Measurements from ENCODE around the gene N4BP2L2.

The N4BP2L2 gene

DNA sequence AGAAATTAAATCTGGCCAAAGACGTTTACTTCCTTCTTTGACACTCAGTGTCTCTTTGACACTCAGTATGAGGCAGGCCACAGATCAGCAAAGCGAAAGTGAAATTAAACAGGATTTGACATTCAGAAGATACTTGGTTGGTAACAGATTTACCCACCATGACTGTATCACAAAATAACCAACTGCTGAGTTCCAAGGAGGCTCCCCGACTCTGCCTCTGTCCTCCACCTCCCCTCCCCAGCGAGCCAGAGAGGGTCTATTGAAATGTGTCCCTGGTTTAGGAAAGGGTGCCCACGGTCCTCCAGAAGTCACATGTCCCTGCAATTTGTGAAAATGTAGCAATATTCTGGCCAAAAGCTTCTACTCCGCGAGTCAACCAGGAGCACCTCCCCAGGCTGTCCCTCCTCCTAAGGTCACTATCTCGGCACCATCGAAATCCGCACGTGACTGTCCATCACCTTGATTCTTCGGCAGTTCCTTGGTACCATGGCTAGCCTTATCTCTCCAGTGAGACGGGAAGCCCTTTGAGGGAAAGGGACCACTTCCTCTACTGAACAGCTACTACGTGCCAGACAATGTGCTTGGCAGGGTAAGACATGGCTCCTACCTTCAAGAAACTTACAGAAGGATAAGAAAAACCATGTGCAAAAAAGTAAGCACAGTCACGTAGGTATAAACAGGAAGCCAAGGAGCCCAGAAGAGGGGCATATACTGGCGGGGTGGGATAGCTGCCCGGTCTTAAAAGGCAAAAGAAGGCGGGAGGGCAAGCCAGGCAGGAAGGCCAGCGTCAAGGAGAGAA lies 112.2 kb downstream of the N4BP2L2 start:
- no peak for DNase-seq (ENCODE audit: low read depth in 2 of 2)

DNA sequence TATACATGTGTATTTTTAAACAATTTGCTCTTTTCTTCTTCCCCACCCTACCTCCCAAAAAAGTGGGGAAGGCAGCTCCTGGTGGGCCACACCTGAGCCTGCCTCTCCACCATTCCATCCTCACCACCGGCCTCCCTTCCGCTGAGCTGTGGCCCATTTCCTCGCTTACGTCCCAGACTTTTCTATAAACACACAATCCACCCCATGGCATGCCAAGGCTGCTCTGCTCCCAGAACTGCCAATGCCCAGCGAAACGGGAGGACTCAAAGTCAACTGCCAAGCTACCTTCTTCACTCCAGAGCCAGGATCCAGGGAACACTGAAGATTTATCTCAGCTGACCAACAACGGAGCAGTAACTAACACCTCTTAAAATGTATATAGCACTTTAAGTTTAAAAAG lies 113.4 kb downstream of the N4BP2L2 start:
- DNase-seq (ENCODE audit: low read depth in 2 of 2): no peak

DNA sequence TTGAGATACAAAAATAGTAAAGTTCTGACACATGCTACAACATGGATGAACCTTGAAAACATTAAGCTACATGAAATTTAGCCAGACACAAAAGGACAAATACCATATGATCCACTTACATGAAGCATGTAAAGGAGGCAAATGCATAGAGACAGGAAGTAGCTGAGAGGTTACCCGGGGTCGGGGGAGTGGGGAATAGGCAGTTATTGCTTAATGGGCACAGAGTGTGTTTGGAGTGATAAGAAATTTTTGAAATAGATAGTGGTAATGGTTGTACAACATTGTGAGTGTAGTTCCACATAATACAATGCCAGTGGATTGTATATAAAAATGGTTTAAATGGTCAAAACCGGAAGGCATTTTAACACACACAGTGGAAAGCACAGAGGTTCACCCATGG lies 115.0 kb downstream of the N4BP2L2 start:
- no peak for DNase-seq (ENCODE audit: low read depth in 2 of 2)

DNA sequence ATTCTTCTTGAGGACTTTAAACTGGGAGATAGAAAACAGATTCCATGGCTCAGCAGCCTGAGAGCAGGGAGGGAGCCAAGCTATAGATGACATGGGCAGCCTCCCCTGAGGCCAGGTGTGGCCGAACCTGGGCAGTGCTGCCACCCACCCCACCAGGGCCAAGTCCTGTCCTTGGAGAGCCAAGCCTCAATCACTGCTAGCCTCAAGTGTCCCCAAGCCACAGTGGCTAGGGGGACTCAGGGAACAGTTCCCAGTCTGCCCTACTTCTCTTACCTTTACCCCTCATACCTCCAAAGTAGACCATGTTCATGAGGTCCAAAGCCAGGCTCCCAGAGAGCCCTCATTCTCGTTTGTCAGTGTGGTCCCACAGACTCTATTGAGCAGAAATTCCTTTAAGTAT lies 118.7 kb downstream of the N4BP2L2 start:
- DNase-seq (ENCODE audit: low read depth in 2 of 2): no peak

DNA sequence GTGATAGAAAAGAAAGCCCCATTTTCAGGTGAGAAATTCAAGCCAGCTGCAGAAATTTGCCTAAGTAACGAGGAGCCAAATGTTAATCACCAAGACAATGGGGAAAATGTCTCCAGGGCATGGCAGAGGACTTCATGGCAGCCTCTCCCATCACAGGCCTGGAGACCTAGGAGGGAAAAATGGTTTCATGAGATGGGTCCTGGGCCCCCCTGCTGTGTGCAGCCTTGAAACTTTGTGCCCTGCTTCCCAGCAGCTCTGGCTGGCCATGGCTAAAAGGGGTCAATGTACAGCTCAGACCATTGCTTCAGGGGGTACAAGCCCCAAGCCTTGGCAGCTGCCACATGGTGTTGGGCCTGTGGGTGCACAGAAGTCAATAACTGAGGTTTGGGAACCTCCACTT lies 120.6 kb downstream of the N4BP2L2 start:
- DNase-seq (ENCODE audit: low read depth in 2 of 2): no peak

DNA sequence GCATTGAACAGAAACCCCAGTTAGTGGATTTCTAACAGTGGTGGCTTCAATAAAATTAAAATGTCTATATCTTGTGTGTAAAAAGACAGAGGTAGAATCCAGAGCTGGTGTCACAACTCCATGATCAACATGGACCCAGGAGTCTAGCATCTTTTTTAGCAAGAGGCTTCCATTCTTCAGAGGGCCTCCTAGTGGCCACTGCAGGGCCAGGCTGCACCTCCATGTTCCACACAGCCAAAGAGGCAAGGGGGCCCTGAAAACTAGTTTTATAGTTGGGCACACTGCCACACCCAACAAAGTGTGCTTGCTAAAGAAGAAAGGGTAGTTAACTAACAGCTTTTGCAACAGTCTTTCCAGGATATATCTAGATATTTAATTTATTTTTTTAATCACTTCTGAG lies 123.6 kb downstream of the N4BP2L2 start:
- DNase-seq (ENCODE audit: low read depth in 2 of 2): no peak

DNA sequence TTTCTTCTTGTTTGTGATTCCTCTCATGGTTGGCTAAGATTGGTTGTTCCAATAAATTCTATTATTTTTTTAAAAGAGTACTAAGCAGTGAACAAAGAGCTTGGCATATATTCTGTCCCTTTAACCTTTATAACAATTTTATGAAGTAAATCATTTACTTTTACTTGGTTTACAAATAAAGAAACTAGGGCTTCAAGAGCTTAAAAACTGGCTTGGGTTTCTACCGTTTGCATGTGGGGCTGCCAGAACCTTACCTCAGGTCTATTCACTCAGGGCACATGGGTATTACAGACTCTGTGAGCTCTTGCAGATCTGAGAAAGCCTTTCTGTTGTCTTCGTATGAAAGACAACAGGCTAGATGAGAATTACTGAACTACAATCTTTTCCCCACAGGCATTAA lies 124.0 kb downstream of the N4BP2L2 start:
- DNase-seq (ENCODE audit: low read depth in 2 of 2): no peak

DNA sequence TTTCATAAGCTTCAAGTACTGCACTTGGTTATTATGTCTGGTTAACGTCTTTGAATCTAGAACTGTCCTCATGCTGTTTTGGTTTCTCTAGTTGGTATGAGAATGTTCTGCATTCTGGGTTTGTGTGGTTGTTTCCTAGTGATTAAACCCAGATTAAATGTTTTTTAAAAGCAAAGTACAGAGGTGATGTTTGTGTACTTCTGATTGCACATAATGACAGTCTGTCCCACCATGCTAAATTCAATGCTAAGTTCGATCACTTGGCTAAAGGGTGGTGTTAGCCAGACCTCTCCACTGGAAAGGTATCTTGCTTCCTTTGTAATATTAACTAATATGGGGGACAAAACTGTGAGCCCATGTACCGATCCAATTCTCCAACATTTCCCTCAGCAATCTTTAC lies 125.3 kb downstream of the N4BP2L2 start:
- DNase-seq (ENCODE audit: low read depth in 2 of 2): no peak

DNA sequence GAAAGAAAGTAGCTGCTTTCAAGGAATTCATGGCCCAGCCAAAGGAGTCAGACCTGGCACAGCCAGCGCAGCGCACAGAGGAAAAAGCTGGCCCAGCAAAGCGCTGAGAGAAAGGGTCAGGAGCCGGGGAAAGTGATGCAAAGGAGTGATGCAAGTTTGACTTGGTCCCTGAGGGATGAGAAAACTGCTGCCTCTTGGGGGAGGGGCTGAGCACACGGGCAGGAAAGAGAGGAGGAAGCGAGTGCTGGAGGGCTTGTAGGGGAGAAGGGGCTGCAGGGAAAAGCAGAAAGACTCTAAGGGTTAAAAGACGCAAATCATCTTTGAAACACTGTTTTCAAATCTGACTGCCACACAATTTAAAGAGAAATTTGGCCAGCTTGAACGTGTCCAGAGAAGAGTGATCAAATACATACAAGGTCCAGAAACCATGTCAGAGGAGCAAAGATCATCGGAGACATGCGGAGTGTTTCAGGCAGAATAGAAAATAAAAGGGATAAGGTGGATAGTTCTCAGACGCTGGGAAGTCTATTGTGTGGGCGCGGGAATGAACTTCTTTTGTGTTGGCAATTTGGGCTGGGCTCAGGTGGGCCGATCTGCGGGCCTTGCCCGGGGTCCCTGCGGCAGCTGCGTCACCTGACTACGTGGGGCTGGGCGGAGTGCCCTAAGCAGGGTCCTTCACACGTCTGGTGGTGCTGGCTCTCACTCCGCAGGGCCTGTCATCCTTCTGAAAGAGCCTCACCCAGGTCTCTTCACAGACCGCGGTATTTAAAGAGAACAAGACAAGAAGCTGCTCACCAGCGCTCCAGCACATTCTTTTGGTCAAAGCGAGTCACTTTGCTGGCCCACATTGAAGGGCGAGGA lies 128.8 kb downstream of the N4BP2L2 start:
- DNase-seq (ENCODE audit: low read depth in 2 of 2): no peak

DNA sequence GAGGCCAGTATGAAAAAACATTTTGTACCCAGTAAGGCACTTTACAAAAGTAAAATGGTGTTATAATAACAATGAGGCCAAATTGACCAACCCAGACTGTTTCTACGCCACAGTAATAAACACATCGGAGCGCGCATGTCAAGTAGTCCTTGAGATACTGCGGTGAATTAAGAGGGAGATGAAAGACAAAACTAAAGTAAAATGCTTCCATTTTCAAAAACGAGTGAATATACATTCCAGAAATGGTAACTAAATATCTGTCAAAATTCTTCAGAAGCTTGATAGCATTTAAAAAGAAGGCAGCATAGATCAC lies 129.6 kb downstream of the N4BP2L2 start:
- no peak for DNase-seq (ENCODE audit: low read depth in 2 of 2)

DNA sequence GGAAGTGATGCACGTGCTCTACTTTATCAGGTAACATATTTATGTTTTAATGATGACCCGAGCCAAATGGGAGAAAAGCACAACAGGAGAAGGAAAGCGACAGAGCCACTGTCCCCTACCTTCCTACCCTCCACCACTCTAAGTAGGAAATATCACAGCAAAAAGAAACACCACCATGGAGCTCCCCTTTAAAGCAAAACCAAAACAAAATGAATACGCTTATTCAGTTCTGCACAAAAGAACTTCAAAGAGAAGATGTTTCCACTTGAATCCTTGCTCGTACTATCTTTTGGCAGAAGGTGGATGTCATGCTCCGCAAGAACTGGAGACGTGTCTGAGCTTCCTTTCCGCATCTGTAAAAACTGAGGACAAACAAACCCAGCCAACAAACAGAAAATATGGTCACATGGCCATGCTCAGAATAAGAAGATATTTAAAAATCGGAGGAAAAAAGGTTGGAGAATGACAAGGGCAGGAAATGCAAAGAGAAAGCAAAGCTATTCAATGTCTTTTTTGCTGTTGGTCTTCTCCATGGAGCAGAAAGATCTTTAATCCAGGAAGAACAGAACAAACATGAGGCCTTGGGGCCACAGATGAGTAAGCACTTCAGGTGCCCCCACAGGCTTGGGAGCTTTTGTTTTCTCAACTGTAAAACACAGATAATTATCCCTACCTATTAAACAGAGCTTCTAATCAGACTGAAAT lies 130.1 kb downstream of the N4BP2L2 start:
- DNase-seq (ENCODE audit: low read depth in 2 of 2): no peak

DNA sequence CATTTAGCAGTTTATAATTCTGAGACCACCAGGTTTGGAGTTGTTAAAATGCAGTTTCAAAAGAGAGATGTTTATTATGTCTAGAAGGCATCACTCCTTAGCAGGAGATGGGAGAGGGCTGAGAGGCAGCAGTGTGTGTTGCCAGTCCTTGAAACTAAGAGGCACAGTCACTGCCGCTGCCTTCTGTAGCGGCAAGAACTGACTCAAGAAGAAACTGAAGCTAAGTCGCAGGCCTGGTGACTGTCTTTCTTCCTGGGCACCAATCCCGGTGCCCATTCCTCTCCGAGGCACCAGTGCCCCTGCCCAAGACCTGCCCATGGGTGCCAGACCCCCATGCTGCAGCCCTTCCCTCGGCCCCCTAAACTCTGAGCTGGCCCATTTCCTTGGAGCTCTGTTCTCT lies 130.7 kb downstream of the N4BP2L2 start:
- DNase-seq (ENCODE audit: low read depth in 2 of 2): no peak

DNA sequence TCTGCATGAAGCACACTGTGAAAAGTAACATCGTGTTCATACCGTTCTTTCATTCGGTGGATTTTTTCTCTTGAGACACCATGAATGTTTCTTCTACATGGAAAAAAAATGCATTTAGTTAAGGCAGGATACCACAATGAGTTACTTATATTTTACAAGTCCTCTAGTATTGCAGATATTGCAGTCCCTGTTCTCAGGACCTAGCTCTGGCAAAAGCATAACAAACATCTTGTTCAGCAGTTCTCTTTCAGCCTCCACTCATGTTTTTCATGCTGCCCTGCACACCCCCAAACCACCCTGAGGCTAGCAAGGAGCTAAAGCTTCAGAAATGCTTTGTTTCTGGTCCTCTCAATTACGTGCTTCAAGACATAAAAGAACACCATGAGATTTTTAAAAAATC lies 135.5 kb downstream of the N4BP2L2 start:
- DNase-seq (ENCODE audit: low read depth in 2 of 2): no peak

DNA sequence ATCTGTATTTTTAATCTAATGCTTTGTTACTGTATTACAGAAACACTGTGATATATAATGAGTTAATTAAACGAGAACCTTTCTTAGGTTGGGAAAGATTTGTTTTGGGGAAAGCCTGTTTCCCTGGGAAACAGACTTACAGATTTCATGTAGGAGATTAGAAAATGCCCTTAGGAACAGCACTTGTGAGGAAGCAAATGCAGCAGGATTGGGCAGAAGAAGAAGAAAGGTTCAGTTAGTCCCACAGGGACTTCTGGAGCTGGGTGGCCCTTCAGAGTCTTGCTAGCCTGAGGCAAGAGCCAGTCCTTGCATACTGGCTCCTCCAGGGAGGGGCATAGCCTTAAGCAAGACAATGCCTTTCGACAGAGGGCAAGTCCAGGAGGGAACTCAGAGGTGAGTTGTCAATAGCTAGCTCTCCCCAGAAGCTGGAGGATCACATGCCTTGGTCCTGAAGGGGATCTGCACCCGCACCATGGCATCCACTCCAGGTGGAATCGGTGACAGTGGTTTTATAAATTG lies 147.4 kb downstream of the N4BP2L2 start:
- DNase-seq (ENCODE audit: low read depth in 2 of 2): no peak

DNA sequence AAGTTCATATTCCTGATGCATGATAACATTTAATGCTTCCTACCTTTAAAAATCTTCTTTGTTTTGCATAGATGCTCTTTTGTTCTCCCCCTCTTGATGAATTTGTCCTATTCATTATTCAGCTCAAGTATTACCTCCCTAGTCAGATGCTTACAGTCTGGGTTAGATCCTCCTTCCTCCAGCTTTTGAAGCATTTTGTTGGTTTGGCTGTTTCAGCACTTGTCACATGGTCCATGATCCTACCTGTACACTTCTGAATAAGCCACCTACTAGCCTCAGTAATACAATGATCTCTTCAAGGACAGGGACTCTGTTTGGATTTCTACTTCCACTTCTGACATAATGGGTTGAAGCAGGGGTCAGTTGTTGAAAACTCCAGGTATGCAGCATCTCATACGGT lies 148.1 kb downstream of the N4BP2L2 start:
- no peak for DNase-seq (ENCODE audit: low read depth in 2 of 2)

DNA sequence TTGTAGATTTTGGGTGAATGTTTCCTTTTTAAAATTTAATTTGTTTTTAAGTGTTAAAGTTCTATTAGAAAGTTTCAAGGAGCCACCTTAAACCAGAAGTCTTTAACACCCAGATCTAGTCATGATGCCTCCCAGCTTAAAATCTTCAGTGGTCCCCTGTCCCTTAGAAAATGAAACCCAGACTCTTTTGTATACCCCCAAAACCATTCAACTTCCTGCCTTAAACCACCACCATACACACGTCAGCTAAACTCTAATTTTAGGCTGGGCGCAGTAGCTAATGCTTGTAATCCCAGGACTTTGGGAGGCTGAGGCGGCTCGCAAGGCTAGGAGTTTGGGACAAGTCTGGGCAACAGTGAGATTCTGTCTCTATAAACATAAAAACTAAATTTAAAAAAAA lies 148.5 kb downstream of the N4BP2L2 start:
- DNase-seq (ENCODE audit: low read depth in 2 of 2): no peak

DNA sequence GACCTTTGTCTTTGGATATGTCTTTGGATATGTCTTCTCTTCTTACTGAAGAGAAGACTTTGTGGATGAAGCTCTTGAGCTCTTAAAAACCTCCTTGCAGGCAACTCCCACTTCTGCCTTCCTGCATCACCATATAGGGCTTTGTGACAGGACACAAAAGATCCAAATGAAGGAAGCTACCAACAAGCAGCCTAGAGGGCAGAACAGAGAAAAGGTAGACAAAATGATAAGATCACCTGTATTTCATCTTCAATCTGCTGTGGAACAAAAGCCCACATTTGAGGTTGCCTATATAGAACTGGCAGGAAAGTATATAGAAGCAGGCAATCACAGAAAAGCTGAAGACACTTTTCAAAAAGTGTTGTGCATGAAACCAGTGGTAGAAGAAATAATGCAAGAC lies 153.2 kb downstream of the N4BP2L2 start:
- DNase-seq (ENCODE audit: low read depth in 2 of 2): no peak

DNA sequence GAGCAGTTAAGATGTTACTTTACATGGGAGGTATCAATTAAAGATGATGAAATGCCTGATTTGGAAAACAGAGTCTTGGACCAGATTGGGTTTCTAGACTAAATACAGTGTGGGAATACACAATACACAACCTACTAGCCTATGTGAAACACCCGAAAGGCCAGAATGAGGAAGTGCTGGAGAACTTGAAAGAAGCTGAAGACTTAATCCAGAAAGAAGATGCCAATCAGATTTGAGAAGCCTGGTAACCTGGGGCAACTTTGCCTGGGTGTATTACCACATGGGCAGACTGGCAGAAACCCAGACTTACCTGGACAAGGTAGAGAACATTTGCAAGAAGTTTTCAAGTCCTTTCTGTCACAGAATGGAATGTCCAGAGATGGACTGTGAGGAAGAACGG lies 153.9 kb downstream of the N4BP2L2 start:
- DNase-seq (ENCODE audit: low read depth in 2 of 2): no peak

DNA sequence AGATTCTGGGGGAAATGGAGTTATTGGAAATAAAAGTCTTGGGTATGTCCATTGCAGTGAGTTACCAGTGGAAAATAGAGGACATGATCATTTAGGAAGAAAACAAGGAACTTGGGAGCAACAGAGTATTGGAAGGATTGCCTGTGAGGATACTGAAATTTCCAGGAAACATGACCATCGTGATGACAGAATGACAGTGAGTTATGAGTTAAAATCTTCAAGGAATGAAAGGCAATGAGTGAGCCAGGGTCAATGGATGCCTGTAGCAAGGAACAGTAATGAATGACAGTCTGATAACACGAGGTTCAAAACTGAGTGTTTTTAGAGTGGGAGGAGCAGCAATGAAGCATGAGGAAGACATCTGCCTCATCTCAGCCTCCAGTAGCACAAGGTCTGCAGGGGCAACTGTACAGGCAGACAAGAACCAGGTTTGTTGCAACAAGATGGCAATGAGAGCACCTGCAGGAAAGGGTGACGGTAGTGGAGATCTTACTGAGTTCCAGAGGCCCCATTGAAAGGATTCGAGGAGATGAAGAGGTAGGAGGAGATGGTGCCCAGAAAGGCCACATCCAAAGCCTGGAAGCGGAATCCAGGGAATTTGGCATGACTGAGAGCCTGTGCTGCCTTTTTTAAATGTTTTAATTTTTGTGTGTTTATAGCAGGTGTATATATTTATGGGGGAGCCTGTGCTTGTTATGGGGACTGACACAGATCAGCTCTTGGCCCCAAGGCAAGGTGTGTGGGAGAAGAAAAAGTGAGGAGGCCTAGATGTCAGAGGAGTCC lies 154.6 kb downstream of the N4BP2L2 start:
- DNase-seq (ENCODE audit: low read depth in 2 of 2): no peak
